ENCODE measurements around the gene CCNJ. TPM values are rescaled to one million over a fixed set of nuclear protein-coding genes. Genes with fewer than 3 reads are reported as not detected.

CCNJ gene
- total RNA-seq, 2 experiments from 2014 or later, result 4.0 to 4.6 TPM

DNA sequence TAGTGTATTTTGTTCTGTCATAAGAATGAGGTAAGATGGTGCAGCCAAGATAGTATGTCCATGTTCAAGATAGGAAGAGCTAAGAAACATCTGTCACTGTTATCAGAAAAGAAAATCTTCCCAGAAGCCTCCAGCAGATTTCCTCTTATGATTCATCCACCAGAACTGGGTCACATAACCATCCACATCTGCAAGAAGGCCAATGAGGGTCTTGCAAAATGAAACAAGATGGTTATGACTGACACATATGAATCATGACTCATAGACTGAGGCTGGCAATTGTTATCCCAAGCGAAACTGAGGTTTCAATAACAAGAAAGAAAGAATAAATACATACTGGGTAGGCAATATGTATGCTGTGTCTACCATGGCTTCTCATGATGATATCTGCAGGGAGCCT, 30.3 kb downstream of the CCNJ start:
- POLR2A ChIA-PET, result interaction anchor here (0.7 to 2.4 kb wide), 2 partner anchors 16 to 56 kb away, joined by 3 to 8 read pairs; partner anchors contain the start of gene ZNF518A
- no peaks in the 10 kb centered on the region for H3K9me3 Mint-ChIP-seq
- DNase-seq (peak; percentile 22), ATAC-seq (peak; percentile 98)
- TF ChIP-seq, protein P1, sequence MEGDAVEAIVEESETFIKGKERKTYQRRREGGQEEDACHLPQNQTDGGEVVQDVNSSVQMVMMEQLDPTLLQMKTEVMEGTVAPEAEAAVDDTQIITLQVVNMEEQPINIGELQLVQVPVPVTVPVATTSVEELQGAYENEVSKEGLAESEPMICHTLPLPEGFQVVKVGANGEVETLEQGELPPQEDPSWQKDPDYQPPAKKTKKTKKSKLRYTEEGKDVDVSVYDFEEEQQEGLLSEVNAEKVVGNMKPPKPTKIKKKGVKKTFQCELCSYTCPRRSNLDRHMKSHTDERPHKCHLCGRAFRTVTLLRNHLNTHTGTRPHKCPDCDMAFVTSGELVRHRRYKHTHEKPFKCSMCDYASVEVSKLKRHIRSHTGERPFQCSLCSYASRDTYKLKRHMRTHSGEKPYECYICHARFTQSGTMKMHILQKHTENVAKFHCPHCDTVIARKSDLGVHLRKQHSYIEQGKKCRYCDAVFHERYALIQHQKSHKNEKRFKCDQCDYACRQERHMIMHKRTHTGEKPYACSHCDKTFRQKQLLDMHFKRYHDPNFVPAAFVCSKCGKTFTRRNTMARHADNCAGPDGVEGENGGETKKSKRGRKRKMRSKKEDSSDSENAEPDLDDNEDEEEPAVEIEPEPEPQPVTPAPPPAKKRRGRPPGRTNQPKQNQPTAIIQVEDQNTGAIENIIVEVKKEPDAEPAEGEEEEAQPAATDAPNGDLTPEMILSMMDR (IDR thresholded peaks at IDR 0.05), result no peak
- no peak overlapping the region for H3K4me3 Mint-ChIP-seq
- H3K27me3 Mint-ChIP-seq, result no peaks in the 10 kb centered on the region
- H3K27ac Mint-ChIP-seq, result peak overlapping the region; percentile 28
- H3K4me1 Mint-ChIP-seq (ENCODE audit: low read depth), result peaks cover 20% of the 10 kb centered on the region
- CTCF ChIA-PET, result no interaction called here
- peaks cover 5% of the 10 kb centered on the region for H3K36me3 Mint-ChIP-seq (ENCODE audit: low read depth)
- intact Hi-C loops (cut with micrococcal nuclease), result no loop called here

DNA sequence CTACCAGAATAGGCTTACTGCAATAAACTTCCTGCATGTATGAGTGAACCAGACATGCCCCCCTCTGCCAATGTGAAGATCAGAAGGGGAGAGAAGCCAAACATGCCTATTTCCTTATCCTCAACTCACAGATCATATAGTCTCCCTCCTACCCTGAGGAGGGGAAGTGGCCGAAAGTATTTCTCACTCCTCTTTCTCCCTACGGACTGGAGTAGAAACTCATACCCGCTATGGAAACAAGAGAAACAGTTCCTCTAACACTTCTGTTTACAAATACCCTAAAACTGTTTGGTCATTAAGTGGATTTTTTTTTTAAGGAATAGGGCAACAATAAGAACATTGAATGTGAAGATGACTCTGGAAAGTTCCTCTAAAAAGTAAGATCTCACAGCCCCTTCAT, 31.4 kb downstream of the CCNJ start:
- intact Hi-C loops (cut with micrococcal nuclease), result no loop called here
- Mint-ChIP-seq H3K4me3 (no peak overlapping the region), H3K27ac (no peak overlapping the region), H3K4me1 (ENCODE audit: low read depth) (peaks cover 20% of the 10 kb centered on the region), H3K9me3 (no peaks in the 10 kb centered on the region), H3K36me3 (ENCODE audit: low read depth) (peaks cover 5% of the 10 kb centered on the region), H3K27me3 (no peaks in the 10 kb centered on the region)
- CTCF ChIA-PET, result interaction anchor here (0.9 to 1.0 kb wide), 2 partner anchors 58 to 381 kb away, joined by 3 read pairs; partner anchors contain the start of gene TCTN3
- DNase-seq (no peak), ATAC-seq (no peak)
- TF ChIP-seq, protein P1 (IDR thresholded peaks at IDR 0.05), result no peak
- POLR2A ChIA-PET, result interaction anchor here (1.2 kb wide), 1 partner anchor 11 kb away, joined by 3 read pairs; no protein-coding TSS in a partner anchor

DNA sequence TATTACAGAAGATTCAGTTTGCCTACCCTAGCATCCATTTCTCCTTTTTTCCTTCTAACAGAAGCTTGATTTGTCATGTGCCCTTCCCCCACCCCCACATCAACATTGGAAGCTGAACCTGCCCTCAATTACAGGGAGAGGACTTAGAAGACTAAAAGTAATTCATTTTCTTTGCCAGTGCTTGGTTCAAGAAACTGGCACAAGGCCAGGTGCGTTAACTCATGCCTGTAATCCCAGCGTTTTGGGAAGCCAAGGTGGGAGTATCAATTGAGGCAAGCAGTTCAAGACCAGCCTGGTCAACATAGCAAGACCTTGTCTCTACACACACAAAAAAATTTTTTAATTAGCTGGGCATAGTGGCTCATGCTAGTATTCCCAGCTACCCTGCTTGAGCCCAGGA, 32.6 kb downstream of the CCNJ start:
- TF ChIP-seq, protein P1 (IDR thresholded peaks at IDR 0.05), result no peak
- POLR2A ChIA-PET, result interaction anchor here (0.6 to 1.5 kb wide), 5 partner anchors 13 to 55 kb away, joined by 3 to 6 read pairs (median 3); partner anchors contain the start of gene ZNF518A
- Mint-ChIP-seq H3K4me3 (no peak overlapping the region), H3K4me1 (ENCODE audit: low read depth) (peaks cover 20% of the 10 kb centered on the region), H3K27ac (no peak overlapping the region), H3K9me3 (no peaks in the 10 kb centered on the region), H3K27me3 (no peaks in the 10 kb centered on the region), H3K36me3 (ENCODE audit: low read depth) (peaks cover 10% of the 10 kb centered on the region)
- intact Hi-C loops (cut with micrococcal nuclease), result no loop called here
- ATAC-seq (no peak), DNase-seq (no peak)
- CTCF ChIA-PET, result interaction anchor here (0.8 to 1.0 kb wide), 3 partner anchors 15 to 382 kb away, joined by 3 read pairs; partner anchors contain the start of gene TCTN3

DNA sequence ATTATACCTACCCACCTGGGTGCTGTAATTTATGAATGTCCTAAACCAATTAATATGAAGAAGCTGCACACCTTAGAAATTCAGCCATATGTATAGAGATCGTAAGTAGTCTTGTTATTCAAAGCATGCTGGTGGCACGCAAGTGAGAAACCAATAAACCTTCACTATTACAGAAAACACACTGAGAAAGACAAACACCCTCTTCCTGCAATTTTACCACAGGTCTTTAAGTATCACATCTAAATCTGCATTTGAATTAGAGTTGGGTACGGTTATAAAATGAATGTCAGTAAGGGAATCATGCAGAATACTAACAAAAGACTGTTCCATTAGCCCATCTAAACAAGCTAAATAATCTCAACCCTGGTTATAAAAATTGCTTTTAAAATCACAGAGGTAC, 33.8 kb downstream of the CCNJ start:
- ChIA-PET CTCF (interaction anchor here (0.6 to 1.3 kb wide), 2 partner anchors 17 to 1202 kb away, joined by 3 to 4 read pairs; no protein-coding TSS in a partner anchor), POLR2A (interaction anchor here (0.7 to 1.5 kb wide), 2 partner anchors 13 kb away, joined by 3 to 5 read pairs; no protein-coding TSS in a partner anchor)
- ATAC-seq (no peak), DNase-seq (no peak)
- TF ChIP-seq, protein P1 (IDR thresholded peaks at IDR 0.05), result no peak
- no peaks in the 10 kb centered on the region for H3K27me3 Mint-ChIP-seq
- intact Hi-C loops (cut with micrococcal nuclease), result no loop called here
- peaks cover 19% of the 10 kb centered on the region for H3K4me1 Mint-ChIP-seq (ENCODE audit: low read depth)
- no peak overlapping the region for H3K27ac Mint-ChIP-seq
- no peaks in the 10 kb centered on the region for H3K9me3 Mint-ChIP-seq
- H3K4me3 Mint-ChIP-seq, result no peak overlapping the region
- peaks cover 11% of the 10 kb centered on the region for H3K36me3 Mint-ChIP-seq (ENCODE audit: low read depth)

DNA sequence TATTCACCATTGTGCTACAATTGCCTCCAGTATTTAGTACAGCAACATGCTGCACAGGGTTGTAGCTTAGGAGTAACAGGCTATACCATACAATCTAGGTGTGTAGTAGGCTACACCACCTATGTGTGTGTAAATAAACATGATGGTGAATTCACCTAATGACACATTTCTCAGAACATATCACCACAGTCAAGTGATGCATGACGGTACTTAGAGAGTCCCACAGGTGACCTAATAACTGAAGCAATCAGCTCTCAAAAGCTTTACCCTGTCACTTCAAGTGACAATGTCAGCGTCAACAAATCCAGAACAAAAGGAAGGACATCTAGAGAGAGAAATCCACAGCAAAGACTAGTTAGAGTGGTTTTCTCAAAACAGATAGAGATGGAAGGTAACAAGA, 38.8 kb downstream of the CCNJ start:
- Mint-ChIP-seq H3K27ac (no peak overlapping the region), H3K4me1 (ENCODE audit: low read depth) (no peaks in the 10 kb centered on the region), H3K4me3 (no peak overlapping the region), H3K9me3 (no peaks in the 10 kb centered on the region), H3K36me3 (ENCODE audit: low read depth) (peaks cover 11% of the 10 kb centered on the region), H3K27me3 (no peaks in the 10 kb centered on the region)
- CTCF ChIA-PET, result interaction anchor here (0.9 kb wide), 1 partner anchor 65 kb away, joined by 4 read pairs; no protein-coding TSS in a partner anchor
- ATAC-seq (no peak), DNase-seq (no peak)
- POLR2A ChIA-PET, result interaction anchor here (1.4 kb wide), 1 partner anchor 48 kb away, joined by 7 read pairs; the partner anchor contains the start of gene ZNF518A
- intact Hi-C loops (cut with micrococcal nuclease), result no loop called here
- TF ChIP-seq, protein P1 (IDR thresholded peaks at IDR 0.05), result no peak
